SIG-M5 treated with dmso at 0.1 percent for 504 hours (cell line): Measurements from ENCODE around the gene DNAJB11.
"Not testable (repeated sequence)": the region's sequence is repeated elsewhere in the genome, so short reads cannot be mapped to it uniquely, and the experiment has no call there.

ENCODE experiments used
- DNase-seq: peaks from one replicate; lab custom pipeline; 2025; ENCODE audit not compliant: unreplicated experiment; lab: John Stamatoyannopoulos, UW

Gene DNAJB11

DNA sequence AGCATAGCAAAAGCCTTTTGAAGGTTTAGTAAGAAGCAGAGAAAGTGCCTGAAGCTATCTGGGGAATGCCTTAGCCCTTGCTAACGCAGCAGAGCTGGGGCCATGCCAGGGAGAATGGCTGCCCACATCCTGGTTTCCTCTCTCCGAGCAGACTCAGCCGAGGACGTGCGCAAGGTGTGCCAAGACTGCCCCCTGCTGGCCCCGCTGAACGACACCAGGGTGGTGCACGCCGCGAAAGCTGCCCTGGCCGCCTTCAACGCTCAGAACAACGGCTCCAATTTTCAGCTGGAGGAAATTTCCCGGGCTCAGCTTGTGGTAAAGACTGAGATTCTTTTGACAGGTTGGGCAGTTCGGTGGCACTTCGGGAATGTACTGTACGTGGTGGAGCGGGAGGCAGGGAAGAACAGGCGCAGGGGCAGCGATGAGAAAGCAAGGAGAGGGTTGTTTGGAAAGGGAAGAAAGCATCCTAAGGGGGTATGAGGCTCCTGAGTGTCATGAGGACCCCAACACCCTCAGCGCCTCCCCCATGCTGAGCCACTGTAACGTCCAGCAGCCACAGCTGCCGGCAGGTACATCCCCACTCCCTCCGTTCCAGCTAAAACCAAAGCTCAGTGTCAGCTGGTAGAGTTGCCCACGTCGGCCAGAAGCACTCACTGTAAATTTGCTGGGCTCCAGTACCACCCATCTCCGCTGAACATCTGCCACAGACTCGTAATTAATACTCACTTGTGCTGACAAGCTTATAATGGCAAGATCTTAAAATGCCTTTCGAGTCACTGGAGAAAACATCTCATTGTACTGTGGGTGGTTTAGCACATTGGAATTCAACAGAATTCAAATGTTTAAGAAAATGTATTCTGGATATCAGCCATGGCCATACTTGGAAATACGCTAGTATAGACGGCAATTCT is 46.8 kb downstream of the DNAJB11 start:
- DNase-seq: peak; percentile 89

- DNase-seq: no peak
Measured at GRCh38 chr3:186618318-186618938, 47.9 kb downstream of the DNAJB11 start.

GRCh38 chr3:186619787-186620212 is 49.3 kb downstream of the DNAJB11 start:
- DNase-seq: no peak

DNA sequence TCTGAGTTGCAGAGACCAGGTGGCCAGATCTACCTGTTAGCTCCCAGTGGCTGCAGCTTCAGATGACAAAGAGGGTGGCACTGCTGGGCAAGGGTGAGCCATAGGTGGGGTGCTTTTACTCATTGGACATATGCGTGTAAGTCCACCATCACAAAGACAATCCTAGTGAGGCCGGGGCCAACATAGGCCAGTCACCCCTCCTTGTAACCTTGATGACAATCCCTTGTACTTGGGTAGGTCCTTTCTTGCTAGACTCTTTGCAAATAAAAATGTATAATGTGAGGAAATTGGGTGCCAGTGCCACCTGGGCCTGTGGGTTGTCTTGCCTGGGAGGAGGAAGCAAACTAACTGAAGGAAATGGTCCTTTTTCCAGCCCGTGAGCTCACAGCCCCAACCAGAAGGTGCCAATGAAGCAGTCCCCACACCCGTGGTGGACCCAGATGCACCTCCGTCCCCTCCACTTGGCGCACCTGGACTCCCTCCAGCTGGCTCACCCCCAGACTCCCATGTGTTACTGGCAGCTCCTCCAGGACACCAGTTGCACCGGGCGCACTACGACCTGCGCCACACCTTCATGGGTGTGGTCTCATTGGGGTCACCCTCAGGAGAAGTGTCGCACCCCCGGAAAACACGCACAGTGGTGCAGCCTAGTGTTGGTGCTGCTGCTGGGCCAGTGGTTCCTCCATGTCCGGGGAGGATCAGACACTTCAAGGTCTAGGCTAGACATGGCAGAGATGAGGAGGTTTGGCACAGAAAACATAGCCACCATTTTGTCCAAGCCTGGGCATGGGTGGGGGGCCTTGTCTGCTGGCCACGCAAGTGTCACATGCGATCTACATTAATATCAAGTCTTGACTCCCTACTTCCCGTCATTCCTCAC is 49.9 kb downstream of the DNAJB11 start:
- no peak for DNase-seq

DNA sequence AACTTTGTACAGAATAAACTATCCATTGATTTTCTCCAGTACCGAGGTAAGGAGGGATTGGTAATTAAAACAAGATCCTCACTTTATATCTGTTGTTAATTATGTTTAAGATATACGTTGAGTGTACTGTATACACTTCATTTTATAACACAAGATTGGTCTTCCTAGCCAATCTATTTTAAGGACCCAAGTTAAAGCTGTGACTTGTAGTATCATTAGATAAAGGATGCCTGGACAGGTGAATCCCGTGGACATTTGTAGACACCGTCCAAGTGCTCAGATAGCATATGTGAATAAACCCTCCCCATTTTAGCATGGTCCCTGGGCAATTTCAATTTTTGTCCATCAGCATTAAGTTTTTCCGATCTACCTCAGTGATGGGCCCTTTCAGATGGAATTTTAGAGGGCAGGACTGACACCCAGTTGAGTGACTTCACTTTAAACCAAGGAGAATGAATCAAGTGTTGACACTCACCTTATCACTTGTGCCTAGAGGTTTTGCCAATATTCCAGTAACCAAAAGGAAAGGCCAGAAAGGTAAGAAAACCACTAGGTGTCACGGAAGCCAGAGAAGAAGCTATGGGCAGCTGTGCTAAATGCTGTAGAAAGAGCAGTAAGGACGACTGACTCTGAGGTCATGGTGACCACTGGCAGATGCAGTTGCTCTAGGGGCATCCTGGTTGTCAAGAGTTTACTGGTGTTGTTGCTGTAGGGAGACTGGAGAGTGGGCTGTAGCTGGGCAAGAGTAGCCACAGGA is 51.6 kb downstream of the DNAJB11 start:
- DNase-seq: no peak

GRCh38 chr3:186622651-186623310 is 52.3 kb downstream of the DNAJB11 start:
- no peak for DNase-seq

- DNase-seq: no peak
Measured at GRCh38 chr3:186624598-186624997, 54.1 kb downstream of the DNAJB11 start.

DNA sequence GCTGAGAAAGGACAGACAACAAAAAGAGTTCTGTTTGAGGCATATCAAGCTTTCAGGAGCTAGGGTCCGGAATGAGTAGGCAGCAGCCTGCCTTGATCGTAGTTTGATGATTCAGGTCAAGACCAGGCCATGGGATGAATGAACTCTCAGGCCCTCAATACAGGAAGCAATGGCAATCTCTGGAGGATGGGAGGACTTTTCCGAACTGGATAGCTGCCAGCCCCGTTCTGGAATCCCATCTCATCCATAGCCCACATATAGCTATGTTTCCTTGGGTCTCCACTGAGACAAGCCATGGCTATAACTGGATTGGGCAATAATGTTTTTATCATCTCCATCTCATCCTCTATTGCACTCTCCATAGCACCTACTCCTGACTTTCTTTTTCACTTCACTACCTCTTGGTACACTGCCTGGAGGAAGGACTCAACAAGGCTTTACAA is 55.1 kb downstream of the DNAJB11 start:
- DNase-seq: no peak

DNA sequence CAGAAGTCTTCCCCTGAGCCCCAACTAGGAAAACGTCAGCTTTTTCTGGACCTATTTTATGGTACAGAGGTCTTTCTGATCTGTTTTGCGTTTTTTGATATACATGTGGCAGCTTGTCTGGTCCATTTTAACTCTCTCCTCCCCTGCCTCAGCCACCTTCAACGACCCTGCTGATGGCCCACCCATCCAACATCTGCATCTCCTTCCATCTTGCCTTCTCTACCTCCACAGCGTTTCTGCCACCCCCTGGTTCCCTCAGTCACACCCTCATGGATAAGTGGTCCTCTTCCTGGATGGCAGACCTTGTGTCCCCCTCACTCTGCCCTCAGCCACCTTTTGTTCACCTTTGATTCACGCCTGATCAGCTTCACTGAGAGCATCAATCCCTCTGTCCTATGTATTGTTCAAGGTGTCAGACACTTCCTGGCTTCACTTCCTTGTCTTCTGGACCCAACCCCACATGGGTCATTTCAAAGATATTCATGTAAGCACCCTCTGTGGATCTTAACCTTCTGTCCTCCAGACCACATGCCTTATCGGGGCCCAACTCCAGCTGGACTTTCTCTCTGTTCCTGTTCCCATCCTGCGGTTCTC is 55.8 kb downstream of the DNAJB11 start:
- no peak for DNase-seq

GRCh38 chr3:186627852-186628414 is 57.4 kb downstream of the DNAJB11 start:
- no peak for DNase-seq

GRCh38 chr3:186628756-186629155 is 58.2 kb downstream of the DNAJB11 start:
- DNase-seq: no peak

GRCh38 chr3:186630950-186631641 is 60.6 kb downstream of the DNAJB11 start:
- no peak for DNase-seq

DNA sequence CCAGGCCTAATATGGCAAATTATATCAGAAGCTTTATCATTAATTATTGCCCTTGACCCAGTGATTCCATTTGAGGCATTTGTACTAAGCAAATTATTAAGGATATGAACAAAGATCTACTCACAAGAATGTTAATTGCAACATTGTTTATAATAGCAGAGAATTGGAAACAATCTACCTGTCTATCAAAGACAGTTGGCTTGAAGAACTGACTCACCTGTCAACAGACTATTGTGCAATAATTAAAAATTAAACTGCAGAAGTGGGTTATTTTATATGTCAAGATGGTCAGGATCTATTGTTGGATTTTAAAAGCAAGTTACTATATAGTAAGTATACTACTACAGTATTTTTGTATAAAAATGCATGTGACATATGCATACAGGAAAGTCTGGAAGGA is 63.0 kb downstream of the DNAJB11 start:
- DNase-seq: no peak

GRCh38 chr3:186634207-186634606 is 63.7 kb downstream of the DNAJB11 start:
- not testable (repeated sequence) for DNase-seq
